Measurements from ENCODE around the gene AGBL4.
A peak's percentile ranks its signal among the peaks of the same experiment; 100 is the strongest.

The AGBL4 gene

GRCh38 chr1:48808496-48808895 lies 1215.3 kb downstream of the AGBL4 start:
- DNase-seq: no peak

- no peak for DNase-seq
Observed at GRCh38 chr1:48807554-48808260, 1216.0 kb downstream of the AGBL4 start.

GRCh38 chr1:48803474-48803873 lies 1220.3 kb downstream of the AGBL4 start:
- no peak for DNase-seq

- DNase-seq: no peak
Observed at GRCh38 chr1:48794816-48795215, 1228.9 kb downstream of the AGBL4 start.

- peak; percentile 19 to 25 for DNase-seq
Observed at GRCh38 chr1:48793863-48794262, 1229.9 kb downstream of the AGBL4 start.

- DNase-seq: peak; percentile 13 to 19
Observed at GRCh38 chr1:48792961-48793360, 1230.8 kb downstream of the AGBL4 start.

- no peak for DNase-seq
Observed at GRCh38 chr1:48790397-48790796, 1233.4 kb downstream of the AGBL4 start.

- DNase-seq: peak; percentile 6 to 9
Observed at GRCh38 chr1:48789903-48790302, 1233.9 kb downstream of the AGBL4 start.

- no peak for DNase-seq
Observed at GRCh38 chr1:48785869-48786268, 1237.9 kb downstream of the AGBL4 start.

GRCh38 chr1:48784301-48784700 lies 1239.5 kb downstream of the AGBL4 start:
- DNase-seq: no peak

GRCh38 chr1:48777219-48777895 lies 1246.4 kb downstream of the AGBL4 start:
- DNase-seq: no peak

GRCh38 chr1:48776393-48777218 lies 1247.1 kb downstream of the AGBL4 start, which contains the start of gene BEND5:
TSS of gene BEND5 (minus strand) at chr1:48776891. CDS start at chr1:48776831, 60 bp downstream.
- peak in 1 of 2 donors; percentile 29 for DNase-seq

- no peak for DNase-seq
Observed at GRCh38 chr1:48775831-48776392, 1247.8 kb downstream of the AGBL4 start.

- DNase-seq: no peak
Observed at GRCh38 chr1:48773133-48773532, 1250.6 kb downstream of the AGBL4 start.

- DNase-seq: no peak
Observed at GRCh38 chr1:48772211-48772610, 1251.5 kb downstream of the AGBL4 start.

GRCh38 chr1:48771561-48771960 lies 1252.2 kb downstream of the AGBL4 start:
- DNase-seq: no peak

- DNase-seq: peak; percentile 58 to 72
Observed at GRCh38 chr1:48767975-48768510, 1255.7 kb downstream of the AGBL4 start.

GRCh38 chr1:48765335-48765734 lies 1258.4 kb downstream of the AGBL4 start:
- no peak for DNase-seq

GRCh38 chr1:48761986-48762385 lies 1261.8 kb downstream of the AGBL4 start:
- DNase-seq: no peak

- peak in 1 of 2 donors; percentile 20 for DNase-seq
Observed at GRCh38 chr1:48761411-48761810, 1262.3 kb downstream of the AGBL4 start.

- no peak for DNase-seq
Observed at GRCh38 chr1:48760857-48761256, 1262.9 kb downstream of the AGBL4 start.

- no peak for DNase-seq
Observed at GRCh38 chr1:48758976-48759375, 1264.8 kb downstream of the AGBL4 start.

- no peak for DNase-seq
Observed at GRCh38 chr1:48757363-48757762, 1266.4 kb downstream of the AGBL4 start.
